Body of pancreas (tissue), 4 donors: Measurements from ENCODE around the gene VPS26C.

Experiments used
- CTCF ChIP-seq, 7 experiments: fragments of 450-650 bp in 4 of 7; fragments of 200-600 bp in 3 of 7; sonication (generic) in 3 of 7; IDR thresholded peaks; one replicate each; pipeline ENCODE4 v1.5.1; 2016 to 2019; ENCODE audit warnings: antibody characterized with exemption in 7 of 7
- POLR2A ChIP-seq, 3 donors: fragments of 450-650 bp; IDR thresholded peaks; one replicate each; pipeline ENCODE4 v1.6.1; 2016; ENCODE audit warnings: antibody characterized with exemption in 3 of 3, mild to moderate bottlenecking in 2 of 3

- TF ChIP-seq CTCF (IDR thresholded peaks at IDR 0.05) = no peak
- no peak for TF ChIP-seq POLR2A (IDR thresholded peaks at IDR 0.05)
These were observed 22.5 kb downstream of the VPS26C start for GRCh38 chr21:37244501-37245095.
